Neural progenitor cell (in vitro differentiated cells): Measurements from ENCODE around the gene TOX2.

Source experiments
- CTCF ChIP-seq: fragments of 200-600 bp; sonication (generic); IDR thresholded peaks from 2 replicates; pipeline ENCODE4 v1.5.1; 2017; ENCODE audit warnings: antibody characterized with exemption, mild to moderate bottlenecking
- EZH2phosphoT487 ChIP-seq: fragments of 200-600 bp; sonication (generic); IDR thresholded peaks from 2 replicates; pipeline ENCODE4 v1.6.1; 2017; ENCODE audit warnings: antibody characterized with exemption

GRCh38 chr20:43942201-43942590, 27.5 kb downstream of the TOX2 start:
- TF ChIP-seq CTCF, result no peak
- no peak for TF ChIP-seq EZH2phosphoT487
